ENCODE data around the gene STAC3.
"Not testable (repeated sequence)": the region's sequence is repeated elsewhere in the genome, so short reads cannot be mapped to it uniquely, and the experiment has no call there.

Gene STAC3

DNA sequence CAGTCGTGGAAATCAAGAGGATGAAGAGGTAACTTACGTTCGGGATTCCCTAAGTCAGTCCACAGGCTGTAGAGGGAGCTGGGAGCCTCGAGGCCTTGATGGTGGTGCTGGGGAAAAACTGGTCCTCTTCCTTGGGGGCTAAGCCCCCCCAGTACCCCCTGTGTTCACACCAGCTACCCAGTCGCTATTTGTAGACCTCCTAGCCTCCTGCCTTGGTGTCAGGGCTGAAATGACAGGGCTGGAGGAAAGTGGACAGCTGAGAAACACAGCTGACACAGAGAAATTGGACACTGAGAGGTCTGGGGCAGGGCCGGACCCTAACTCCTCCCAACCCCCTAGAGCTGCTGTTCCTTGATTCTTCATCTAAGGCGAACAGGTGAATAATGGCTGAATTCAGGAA lies at the start of gene STAC3:
STAC3 (minus strand) TSS at position 232 of the 400 bp plus-strand sequence. CDS start 1,551 bp downstream, outside the sequence.
- DNase-seq: no peak

DNA sequence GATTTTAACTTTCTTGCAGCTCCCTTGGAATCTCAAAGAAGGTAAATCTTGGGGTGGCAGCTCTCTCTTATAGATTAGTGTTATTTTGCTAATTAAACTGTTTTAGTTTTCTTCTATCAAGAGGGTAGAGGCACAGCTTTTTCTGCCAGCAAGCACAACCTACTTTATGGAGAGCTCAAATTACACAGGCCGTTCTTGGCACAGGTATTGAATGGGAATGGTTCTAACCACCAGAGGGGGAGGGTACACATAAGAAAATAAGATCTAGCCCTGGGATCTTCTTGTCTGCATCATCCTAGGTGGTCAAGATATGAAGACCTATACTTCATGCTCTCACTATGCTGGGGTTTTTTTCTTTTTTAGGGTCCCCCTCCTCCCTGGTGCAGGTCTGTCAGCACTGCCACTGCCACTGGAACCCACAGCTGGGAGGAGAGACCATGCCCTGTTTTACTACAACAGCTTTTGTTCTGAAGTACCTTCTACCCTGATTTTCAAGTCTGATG lies 48.6 kb upstream of the STAC3 start:
- DNase-seq: no peak

DNA sequence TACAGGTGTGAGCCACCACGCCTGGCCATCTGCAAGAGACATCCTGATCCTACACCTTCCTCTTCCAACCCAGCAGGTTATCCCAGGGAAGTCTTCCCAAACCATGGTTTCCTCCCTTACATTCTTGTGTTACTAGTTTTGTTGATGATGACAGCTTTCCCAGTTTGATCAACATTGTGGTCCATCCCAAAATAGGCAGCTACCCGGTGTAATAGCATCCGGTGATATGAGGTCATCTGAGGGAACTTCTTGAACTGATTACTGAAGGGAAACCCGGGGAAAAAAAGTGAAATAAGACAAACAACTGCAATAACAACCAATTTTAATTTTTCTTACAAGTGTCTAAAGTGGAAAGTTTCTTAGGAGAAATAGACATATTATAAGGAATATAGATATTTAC lies 45.3 kb upstream of the STAC3 start:
- DNase-seq: no peak

DNA sequence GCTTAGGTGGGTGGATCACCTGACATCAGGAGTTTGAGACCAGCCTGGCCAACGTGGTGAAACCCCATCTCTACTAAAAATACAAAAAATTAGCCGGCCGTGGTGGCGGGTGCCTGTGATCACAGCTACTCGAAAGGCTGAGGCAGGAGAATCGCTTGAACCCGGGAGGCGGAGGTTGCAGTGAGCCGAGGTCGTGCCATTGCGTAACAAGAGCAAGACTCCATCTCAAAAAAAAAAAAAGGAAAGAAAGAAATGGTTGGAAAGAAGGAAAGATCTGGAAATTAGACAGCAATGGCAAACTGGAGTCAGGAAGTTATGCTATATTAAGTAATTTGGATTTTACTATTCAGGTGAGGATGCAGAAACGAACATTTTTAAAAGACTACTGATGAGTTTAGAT lies 31.1 kb upstream of the STAC3 start:
- not testable (repeated sequence) for DNase-seq

DNA sequence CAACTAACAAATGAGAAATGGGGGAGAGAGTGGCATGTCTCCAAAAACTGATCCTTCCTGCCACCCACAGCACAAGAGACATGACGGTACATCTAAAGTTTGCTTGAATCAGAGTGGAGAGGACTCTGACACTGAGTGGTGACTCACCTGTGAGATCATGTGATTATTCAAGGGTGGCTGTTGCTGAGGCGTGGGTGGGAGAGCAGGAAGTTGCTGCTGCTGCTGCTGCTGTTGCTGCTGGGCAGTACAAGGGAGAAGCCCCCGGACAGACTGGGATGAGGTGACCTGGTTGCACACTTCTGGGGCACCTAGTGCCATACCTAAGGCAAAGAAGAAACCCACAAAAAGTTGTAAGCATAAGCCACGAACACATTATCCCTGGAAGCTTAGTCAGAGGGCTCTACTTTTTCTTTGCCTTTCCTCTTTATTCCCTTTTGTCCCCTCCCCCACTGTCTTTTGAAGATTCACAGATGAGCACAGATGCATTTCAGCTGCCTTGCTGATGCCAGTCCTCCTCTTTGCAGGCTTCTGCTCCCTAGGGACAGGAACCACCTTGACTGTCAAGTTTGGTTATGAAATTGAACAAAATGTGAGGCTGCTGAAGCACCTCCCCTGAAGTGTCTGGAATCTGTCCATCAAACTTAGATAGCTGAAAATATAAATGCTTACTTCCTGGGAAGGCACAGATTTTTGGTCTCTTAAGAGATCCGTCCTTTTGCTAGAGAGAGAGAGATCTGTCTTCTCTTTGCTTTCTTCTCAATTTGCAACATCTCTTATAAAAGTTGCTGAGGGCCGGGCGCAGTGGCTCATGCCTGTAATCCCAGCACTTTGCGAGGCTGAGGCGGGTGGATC lies 29.4 kb upstream of the STAC3 start:
- peak; percentile 17 to 51 (median 38) for DNase-seq

DNA sequence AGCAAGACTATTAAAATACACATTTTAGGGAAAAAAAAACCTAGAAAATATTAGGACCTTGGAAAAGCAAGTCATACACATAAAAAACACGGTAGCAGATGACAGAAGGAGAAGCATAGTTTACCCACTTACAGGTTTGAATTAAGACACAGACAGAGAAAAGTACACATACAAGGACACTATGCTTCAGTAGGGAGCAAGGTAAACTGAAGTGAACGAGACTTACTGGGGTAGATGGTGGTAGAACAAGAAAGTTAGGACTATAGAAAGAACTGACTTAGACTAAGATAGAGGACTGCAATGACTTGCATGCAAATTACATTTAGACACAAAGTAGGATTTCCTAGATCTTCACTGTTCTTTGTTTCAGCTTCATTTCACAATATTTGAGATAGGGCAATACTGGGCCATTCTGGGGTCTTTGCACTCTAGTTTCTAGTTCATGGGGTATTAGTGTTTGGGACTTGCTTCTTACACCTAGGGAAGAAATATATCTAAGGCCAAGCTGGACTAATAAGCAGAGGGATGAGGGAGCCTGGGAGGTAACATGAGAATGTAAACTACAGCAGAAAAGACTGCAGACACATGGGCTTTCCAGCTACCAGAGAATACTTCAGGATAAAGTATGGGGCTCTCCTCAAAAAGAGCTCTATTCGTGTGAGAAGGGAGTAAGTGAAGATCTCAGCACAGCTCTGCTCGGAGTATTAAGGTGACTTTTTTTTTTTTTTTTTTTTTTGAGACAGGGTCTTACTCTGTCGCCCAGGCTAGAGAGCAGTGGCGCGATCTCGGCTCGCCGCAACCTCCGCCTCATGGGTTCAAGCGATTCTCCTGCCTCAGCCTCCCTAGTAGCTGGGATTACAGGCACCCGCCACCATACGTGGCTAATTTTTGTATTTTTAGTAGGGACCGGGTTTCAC lies 27.7 kb upstream of the STAC3 start:
- DNase-seq: no peak

DNA sequence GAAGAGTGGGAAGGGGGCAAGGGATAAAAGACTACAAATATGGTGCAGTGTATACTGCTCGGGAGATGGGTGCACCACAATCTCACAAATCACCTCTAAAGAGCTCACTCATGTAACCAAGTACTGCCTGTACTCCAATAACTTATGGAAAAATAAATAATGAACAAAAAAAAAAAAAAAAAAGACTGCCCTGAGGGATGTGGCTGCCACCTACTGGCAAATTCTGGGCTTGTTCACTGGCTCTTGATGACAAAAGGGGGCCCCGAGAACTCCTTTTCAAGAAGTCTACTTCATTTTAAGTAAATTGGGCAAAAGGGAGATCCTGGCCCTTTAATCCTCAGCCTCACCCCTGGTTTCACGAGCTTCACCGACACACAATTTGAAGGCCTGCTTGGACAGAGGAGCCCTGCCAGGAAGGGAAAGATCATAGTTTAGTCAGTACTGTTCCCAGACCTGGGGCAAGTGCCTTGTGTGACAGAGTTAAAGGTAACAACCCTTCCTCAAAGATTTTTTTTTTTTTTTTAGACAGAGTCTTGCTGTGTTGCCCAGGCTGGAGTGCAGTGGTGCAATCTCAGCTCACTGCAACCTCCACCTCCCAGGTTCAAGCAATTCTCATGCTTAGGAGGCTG lies 26.1 kb upstream of the STAC3 start:
- DNase-seq: no peak

DNA sequence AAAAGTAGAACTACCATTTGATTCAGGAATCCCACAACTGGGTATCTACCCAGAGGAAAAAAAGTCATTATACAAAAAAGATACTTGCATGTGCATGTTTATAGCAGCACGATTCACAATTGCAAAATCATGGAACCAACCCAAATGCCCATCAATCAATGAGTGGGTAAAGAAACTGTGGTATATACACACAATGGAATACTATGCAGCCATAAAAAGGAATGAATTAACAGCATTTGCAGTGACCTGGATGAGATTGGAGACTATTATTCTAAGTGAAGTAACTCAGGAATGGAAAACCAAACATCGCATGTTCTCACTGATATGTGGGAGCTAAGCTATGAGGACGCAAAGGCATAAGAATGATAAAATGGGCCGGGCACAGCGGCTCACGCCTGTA lies 25.2 kb upstream of the STAC3 start:
- not testable (repeated sequence) for DNase-seq

DNA sequence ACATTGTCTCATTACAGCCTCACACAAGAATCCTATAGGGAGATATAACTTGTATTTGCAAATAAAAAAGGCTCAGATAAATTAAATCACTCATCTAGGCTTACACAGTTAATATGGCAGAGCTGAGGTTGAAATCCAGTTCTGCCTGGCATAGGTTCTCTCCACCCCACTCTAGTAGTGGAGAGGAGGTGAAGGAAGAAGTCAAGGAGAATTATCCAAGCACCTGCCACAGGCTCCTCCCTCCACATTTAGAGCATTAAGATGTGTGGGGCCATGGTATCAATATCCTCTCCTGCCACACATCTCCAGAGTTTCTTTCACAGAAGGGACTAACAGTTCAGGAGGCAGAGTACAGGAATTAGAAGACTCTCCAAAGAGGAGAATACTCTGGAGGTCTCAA lies 22.5 kb upstream of the STAC3 start:
- DNase-seq: no peak

DNA sequence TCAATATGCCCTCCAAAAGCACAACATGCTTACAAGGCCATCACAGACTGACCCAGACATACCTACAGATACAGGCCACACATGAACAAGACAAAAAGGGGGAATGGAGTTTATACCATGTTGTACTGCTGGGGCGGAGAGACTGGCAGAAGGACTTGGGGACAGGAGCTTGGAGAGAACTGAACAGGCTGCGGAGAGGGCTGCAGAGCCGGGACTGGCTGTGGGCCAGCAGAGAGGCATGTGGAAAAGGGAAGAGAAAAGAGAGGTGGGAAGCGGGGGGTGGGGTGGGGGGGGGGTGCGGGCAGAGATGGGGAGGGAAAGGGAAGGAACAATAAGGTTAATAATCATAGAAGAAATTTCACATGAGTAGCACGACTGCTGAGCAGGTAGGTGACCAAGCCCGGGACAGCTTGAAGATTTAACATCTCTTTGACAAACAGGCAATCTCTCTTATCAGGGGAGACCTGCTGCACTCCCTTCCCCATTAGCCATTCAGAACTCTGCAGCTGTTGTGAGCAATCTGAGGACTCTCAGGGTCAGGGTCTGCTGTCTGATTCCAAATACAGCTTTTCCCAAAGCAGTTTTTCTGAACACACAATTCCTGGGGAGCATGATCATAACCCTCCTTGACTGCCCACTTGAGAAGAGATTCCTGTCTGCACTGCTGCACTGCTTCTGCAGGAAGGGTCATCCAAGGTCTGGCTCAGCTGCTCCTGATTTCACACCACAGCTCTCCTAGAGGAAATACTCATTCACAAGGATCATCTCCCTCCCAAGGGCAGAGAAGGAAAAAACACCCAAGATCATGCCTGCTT lies 21.6 kb upstream of the STAC3 start:
- no peak for DNase-seq

DNA sequence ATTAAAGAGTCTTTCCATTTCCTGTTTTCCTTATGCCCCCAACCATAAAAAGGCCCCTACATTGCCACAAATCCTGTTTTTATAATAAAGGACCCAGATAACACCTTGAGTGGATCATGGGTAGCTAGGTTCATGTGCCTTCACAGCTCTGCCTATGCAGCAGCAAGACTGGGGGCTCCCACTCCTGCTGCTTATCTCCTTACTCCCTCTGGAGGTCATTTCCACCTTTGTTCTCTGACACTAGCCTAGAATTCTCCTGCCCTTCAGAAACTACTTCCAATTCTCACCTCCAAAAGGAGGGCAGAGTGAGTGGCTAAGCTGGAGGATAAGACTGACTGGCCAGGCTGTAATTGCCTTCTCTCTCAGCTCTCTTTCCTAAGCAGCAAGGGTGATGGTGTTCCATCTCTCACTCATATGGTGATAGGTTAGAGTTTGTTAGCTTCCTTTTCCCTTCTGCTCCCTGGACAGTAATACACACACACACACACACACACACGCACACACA lies 20.0 kb upstream of the STAC3 start:
- no peak for DNase-seq

DNA sequence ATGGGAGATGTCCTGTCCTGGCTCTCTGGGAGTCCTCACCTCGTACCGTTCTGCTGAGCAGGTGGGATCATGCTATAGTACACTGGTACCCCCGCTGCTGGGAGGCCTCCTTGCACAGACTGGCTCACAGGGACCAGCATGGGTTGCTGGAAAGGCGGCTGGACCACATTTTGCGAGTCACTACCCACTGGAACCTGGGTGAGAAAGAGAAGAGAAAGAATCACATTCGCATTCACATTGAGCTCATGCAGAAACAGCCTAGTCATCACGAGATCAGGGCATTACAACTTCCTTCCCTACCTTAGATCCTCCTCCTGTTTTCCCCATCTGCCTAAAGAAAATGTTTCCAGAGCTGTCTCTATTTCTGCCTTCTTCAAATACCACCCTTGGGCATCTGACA lies 17.3 kb upstream of the STAC3 start:
- DNase-seq: no peak

DNA sequence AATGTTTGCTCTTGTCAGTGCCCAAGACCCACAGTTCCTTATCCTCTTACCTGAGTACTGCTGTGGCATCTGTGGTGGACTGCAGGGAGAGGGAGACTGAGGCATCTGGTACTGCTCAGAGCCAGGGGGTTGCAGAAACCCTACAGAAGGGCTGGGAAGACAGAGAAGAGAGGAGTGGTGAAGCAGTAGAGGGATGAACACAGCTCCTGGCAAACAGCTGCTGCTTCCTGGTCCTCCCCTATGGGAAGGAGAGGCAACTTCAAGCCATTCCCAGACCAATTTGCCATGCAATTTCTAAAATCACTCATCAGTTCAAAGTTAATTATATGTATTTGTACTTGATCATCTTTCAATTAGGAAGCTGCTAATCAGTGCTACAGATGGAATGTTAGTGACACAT lies 15.7 kb upstream of the STAC3 start:
- no peak for DNase-seq

DNA sequence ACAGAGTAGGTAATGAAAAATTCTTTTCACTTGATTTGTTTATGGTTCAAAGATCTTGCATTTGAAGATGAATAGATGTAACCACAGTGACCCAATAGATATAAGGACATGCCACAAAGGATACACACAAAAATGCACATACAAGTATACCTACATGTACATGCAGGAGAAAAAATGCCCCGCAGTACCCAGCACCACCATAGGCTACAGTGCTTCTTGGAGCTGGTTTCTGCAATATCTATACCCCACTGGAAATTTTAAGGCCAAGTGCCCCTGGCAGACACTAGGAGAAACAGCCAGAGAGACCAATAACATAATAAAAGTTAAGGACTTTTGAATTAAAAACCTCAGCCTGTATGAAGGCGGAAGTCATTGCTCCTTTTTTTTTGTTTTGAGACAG lies 12.1 kb upstream of the STAC3 start:
- DNase-seq: no peak

DNA sequence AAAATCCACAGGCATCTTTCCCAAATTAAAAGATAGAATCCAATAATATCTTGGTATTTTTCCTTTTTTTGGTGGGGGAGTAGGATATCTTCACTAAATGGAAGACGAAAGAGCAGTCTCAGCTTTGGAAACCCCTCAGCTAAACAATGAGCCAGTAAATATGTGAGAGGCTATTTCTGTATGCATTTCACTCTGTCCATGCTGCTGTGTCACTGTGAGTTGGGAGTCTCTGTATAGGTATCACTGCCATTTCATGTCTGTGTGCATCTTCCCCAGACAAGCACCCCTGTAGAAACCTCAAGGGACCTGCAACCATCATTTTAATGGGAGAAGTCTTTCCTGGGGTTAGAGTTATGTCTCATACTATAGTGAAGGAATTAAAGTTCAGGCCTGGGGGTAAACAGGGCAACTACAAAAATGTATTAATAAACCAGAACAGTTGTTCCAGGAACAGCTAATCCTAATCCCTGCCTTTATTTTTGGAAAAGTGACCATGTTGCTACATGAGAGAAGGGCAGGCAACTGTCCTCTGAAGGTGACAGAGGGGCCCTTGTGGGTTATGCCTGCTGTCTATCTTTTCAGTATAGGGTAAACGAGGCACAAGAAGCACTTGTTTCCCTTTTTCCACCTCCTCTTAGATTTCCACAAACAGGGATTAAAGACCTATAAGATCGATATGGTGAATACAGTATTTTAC lies 11.3 kb upstream of the STAC3 start:
- no peak for DNase-seq

DNA sequence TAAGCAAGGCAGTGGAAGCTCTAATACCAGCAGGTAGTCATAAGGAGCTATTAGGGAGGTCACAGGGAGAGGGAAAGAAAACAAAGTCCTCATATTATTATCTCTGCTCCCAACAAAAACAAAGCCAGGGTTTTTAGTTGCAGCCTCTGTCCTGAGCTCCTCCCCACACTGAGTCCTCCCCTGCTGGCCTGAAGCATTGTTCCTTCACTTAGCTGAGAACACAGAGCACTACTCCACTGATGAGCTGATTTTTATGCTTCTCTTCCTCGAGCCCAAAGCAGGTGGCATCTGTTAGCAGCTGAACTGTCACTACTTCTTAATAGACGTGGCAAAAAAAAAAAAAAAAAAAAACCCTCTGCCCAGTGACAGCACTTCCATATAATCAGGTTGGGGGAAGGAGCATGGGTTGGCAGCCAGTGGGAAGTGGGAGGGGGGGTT lies 10.5 kb upstream of the STAC3 start:
- DNase-seq: no peak

DNA sequence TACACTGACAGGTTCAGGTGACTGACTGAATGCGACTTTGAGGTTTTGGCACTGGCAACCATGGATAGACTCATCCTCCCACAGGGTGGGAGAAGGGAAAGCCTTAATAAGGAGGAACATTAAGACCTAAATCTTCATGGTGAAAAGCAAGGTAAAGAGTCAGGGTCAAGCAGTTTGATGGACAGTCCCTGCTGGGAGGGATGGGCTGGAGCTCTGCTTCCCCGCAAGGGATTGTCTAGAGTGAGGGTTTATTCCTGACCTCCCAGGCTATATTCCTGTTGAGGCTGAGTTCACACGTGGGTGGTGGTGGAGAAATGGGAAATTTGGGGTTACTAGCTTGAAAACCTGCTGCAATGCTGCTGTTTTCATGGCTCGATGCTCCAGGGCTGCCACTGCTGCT lies 9.4 kb upstream of the STAC3 start:
- no peak for DNase-seq

DNA sequence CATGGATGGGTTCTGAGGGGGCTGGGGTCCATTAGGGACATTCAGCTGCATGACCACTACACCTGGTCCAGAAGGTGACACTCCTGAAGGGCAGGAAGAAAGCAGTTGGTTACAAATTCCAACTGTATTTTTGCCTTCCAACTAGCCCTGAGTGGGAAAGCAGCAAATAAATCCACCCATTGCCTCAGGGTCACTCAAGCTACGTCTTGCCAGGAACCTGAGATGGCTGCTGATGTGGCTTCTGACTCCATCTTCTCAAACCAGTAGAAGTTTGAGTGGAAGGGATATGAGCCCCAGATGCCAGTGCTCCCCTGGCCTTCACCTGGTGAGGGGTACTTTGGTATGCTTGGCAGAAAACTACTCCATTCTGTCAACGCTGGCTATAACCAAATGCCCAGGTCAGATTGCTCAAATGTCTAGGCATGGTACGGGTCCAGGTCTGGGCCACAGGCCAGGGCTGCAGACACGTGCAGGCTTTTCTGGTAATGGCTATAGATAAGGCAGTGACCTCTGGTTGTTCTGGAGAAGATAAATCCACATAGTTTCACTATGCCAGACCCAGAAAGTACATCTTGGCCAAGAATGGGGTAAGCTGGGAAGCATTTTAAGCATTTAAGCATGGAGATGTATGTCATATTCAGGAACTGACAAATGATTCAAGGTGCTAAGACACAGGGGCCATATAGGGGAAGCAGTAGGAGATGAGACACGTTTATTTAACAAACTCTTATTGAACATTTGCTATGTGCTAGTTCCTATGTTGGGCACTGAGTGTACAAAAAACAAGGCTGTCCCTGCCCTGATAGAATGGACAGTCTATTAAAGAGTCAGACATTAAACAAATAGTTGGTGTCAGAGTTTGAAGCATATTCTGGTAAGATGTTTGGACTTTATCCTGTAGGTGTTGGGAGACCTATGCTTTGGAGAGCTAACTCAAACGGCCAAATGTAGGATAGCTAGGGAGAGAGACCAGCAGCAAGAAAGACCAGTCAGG lies 8.3 kb upstream of the STAC3 start:
- no peak for DNase-seq

DNA sequence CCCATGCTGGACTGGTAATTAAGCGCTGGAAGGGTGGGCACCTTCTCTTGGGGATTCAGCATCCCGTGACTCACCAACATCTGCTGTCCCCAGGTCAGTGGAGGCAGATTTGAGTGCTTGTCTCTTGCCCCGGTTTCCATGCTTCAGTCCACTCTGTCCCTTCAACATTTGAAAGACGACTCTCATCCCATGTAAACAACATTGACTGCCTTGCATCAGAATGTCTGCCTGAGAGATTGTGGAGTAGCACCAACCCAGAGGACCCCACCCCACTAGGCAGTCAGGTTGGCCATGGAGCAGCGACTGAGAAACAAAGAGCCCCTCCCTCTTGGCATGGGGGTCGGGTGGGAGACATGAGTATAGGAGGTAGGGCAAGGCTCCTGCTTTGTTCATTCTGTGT lies 4.9 kb upstream of the STAC3 start:
- no peak for DNase-seq

Measured in stimulated activated naive CD4-positive, alpha-beta T cell (primary cell).